NCI-H2081 treated with DMSO at 0.1 percent for 48 hours (cell line): ENCODE data around the gene CDYL2.

Source experiments
- DNase-seq: peaks from one replicate; lab custom pipeline; 2025; lab: John Stamatoyannopoulos, UW

The CDYL2 gene

GRCh38 chr16:80705596-80705995 is 98.8 kb downstream of the CDYL2 start:
- no peak for DNase-seq

- DNase-seq, result no peak
These were observed 99.5 kb downstream of the CDYL2 start for GRCh38 chr16:80704751-80705505.

GRCh38 chr16:80703131-80704071 is 101.0 kb downstream of the CDYL2 start:
- no peak for DNase-seq

GRCh38 chr16:80702696-80703095 is 101.7 kb downstream of the CDYL2 start:
- no peak for DNase-seq

GRCh38 chr16:80700558-80700957 is 103.8 kb downstream of the CDYL2 start:
- no peak for DNase-seq

GRCh38 chr16:80695020-80695419 is 109.4 kb downstream of the CDYL2 start:
- no peak for DNase-seq

GRCh38 chr16:80693553-80693952 is 110.8 kb downstream of the CDYL2 start:
- DNase-seq, result no peak

GRCh38 chr16:80692270-80692669 is 112.1 kb downstream of the CDYL2 start:
- DNase-seq, result no peak

GRCh38 chr16:80691111-80691741 is 113.2 kb downstream of the CDYL2 start:
- DNase-seq, result no peak

- no peak for DNase-seq
These were observed 114.9 kb downstream of the CDYL2 start for GRCh38 chr16:80689487-80689886.

- DNase-seq, result no peak
These were observed 116.8 kb downstream of the CDYL2 start for GRCh38 chr16:80687606-80688005.

- no peak for DNase-seq
These were observed 119.5 kb downstream of the CDYL2 start for GRCh38 chr16:80684906-80685305.

- DNase-seq, result no peak
These were observed 120.1 kb downstream of the CDYL2 start for GRCh38 chr16:80684136-80684765.

GRCh38 chr16:80683646-80684045 is 120.8 kb downstream of the CDYL2 start:
- DNase-seq, result no peak

- no peak for DNase-seq
These were observed 121.9 kb downstream of the CDYL2 start for GRCh38 chr16:80682421-80683070.

GRCh38 chr16:80681436-80681835 is 123.0 kb downstream of the CDYL2 start:
- no peak for DNase-seq

GRCh38 chr16:80680839-80681238 is 123.6 kb downstream of the CDYL2 start:
- no peak for DNase-seq

GRCh38 chr16:80680046-80680445 is 124.4 kb downstream of the CDYL2 start:
- DNase-seq, result no peak

- no peak for DNase-seq
These were observed 129.5 kb downstream of the CDYL2 start for GRCh38 chr16:80674884-80675283.

GRCh38 chr16:80672379-80672778 is 132.0 kb downstream of the CDYL2 start:
- no peak for DNase-seq

GRCh38 chr16:80671281-80671849 is 133.0 kb downstream of the CDYL2 start:
- DNase-seq, result no peak
